RWPE1 (cell line): ENCODE results near the gene ADK.

Experiments used
- CTCF ChIA-PET: fragments of 350-600 bp; sonication (Branson Sonifier 250); formaldehyde crosslinking; extraction: SDS; loops from one replicate; lab custom pipeline; 2021; lab: Yijun Ruan, JAX
- POLR2A ChIA-PET: fragments of 400-600 bp; formaldehyde crosslinking; extraction: SDS; loops from one replicate; lab custom pipeline; 2020; ENCODE audit warnings: antibody characterized with exemption; ENCODE audit not compliant: low non-redundant PET; lab: Yijun Ruan, JAX
- DNase-seq: peaks from one replicate; pipeline ENCODE4 v3.0.0; 2012; ENCODE audit warnings: low spot score
- H3K27ac ChIP-seq: fragments of 450-650 bp; 2 replicates; pipeline ENCODE4 v1.5.1; 2017
- CTCF ChIP-seq: fragments of 450-650 bp; conservative IDR thresholded peaks from 2 replicates; pipeline ENCODE4 v1.5.1; 2017; ENCODE audit warnings: low read depth, mild to moderate bottlenecking

Gene ADK

DNA sequence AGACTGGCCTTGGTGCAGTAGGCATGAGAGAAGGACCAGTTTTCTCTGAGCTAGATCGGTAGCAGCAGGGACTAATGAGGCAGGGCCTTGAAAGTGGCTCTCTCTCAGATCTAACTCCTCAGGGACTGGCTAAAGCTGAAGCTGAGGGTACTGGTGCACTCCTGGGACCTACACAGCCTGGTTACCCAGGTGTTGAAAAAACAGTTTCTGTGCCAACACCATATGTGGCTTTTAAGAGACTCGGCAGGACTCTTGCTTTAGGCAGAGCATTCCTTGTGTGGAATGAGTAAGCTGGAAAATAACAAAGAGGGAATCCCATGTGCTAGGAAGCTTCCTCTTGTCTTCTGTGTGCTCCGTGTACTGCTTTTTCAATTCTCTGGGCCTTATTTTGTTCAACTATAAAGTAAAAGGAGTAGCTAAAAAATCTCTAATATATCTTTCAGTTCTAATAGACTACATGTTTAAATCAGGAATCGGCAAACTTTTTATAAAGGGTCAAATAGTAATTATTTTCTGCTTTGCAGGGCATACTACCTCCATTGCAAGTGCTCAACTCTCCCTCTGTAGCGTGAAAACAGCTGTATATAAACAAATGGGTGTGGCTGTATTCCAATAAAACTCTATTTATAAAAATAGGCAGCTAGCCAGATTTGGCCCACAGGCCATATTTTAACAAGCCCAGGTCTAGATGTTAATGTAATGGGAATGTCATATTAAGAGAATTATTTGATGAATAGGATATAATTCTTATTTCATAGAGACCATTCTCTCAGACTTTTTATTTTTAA is 489.3 kb downstream of the ADK start:
- POLR2A ChIA-PET, result no interaction called here
- CTCF ChIA-PET, result no interaction called here
- no peak for DNase-seq
- H3K27ac ChIP-seq, result no peak overlapping the region
- no peak for TF ChIP-seq CTCF

DNA sequence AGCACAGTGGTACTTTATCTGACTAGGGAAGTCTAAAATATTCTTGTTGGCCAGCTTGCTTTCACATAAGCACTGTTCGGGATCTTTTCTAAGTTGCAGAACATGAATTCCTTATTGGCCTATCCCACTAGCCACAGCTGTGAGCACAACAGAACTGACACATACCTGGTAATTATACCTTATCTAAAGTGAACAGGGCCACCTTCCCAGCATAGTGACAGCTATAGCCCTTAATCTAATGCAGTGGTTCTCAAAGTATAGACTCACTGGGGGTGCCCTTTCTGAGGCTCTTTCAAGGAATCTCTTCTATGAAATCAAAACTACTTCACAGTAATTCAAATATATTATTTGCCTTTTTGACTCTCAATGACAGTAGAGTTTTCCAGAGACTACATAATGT is 490.6 kb downstream of the ADK start:
- no peak for TF ChIP-seq CTCF
- DNase-seq, result no peak
- ChIA-PET CTCF (interaction anchor here (0.7 kb wide), 1 partner anchor 49 kb away, joined by 3 read pairs; no protein-coding TSS in a partner anchor), POLR2A (no interaction called here)
- H3K27ac ChIP-seq, result no peak overlapping the region

GRCh38 chr10:74642901-74643595 is 492.0 kb downstream of the ADK start:
- TF ChIP-seq CTCF, result no peak
- CTCF ChIA-PET, result no interaction called here
- no peak overlapping the region for H3K27ac ChIP-seq
- POLR2A ChIA-PET, result no interaction called here
- no peak for DNase-seq

GRCh38 chr10:74643596-74643975 is 492.6 kb downstream of the ADK start:
- H3K27ac ChIP-seq, result no peak overlapping the region
- no peak for DNase-seq
- CTCF ChIA-PET, result no interaction called here
- TF ChIP-seq CTCF, result no peak
- POLR2A ChIA-PET, result no interaction called here

DNA sequence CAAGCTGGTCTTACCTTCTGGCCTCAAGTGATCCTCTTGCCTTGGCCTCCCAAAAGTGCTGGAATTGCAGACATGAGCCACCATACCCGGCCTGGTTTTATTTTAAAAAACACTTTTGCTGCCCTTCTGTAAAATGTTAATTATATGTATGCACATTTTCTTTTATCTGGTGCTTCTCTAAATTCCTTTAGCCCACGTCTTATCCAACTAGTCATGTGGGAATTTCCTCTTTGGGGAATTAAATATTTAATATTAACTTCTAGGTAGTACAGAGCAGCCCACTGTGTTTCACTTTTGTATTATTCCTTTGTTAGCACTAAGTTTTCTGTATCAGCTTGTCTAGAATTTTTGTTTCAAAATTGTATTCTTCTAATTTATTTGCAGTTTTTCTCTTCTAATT is 493.7 kb downstream of the ADK start:
- H3K27ac ChIP-seq, result no peak overlapping the region
- CTCF ChIA-PET, result interaction anchor here (0.6 to 0.7 kb wide), 2 partner anchors 11 to 23 kb away, joined by 3 to 4 read pairs; no protein-coding TSS in a partner anchor
- no peak for DNase-seq
- no peak for TF ChIP-seq CTCF
- POLR2A ChIA-PET, result no interaction called here

DNA sequence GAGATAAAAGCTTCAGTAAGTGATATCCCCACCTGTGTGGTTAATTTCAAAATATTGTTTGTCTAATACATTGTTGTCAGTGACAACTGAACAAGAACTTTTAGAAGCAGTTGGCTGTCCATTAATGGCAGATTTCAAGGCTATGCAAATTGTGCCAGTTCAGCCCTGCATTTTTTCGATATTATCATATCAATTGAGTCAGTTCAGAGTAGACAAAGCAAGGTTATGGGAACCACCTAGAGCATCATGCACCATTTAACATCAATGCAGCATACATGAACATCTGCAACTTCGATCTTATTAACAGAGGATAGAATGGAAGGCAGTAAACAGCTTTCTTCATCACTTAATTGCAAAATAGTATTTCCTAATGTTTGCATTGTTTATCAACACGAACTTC is 494.7 kb downstream of the ADK start:
- no peak overlapping the region for H3K27ac ChIP-seq
- DNase-seq, result no peak
- POLR2A ChIA-PET, result no interaction called here
- CTCF ChIA-PET, result interaction anchor here (0.6 to 0.8 kb wide), 4 partner anchors 37 to 827 kb away, joined by 3 to 6 read pairs (median 4); no protein-coding TSS in a partner anchor
- no peak for TF ChIP-seq CTCF
